ENCODE measurements around the gene MECP2. TPM values are rescaled to one million over a fixed set of nuclear protein-coding genes. Genes with fewer than 3 reads are reported as not detected.

MECP2 gene
- total RNA-seq, 3 donors from 2014 or later: 56.3 to 58.3 (median 57.8) TPM

DNA sequence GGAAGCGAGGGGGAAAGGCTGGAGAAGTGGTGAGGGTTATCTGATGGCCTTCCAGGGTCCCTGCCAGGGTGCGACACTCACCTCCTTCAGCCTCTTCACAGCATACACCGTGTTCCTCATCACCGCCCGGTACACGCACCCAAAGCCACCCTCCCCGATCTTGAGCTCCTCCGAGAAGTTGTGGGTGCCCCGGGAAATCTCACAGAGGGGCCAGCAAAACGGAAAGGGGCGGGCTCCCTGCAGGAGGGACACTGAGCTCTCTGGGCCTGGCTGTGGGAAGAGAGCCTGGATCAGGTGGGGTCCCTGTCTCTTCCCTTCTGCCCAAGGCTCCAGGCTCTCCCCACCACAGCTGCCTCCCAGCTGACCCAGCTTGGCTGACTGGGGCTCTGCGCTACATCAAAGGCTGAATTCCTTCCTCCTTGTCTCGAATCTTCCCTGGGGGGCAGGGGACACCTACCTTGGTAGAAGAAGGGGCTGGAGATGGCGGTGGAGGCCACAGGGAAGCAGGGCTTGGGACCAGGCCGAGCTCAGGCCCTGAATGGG is 78.9 kb downstream of the MECP2 start:
- Histone ChIP-seq H3K9me3 (no peaks in the 10 kb centered on the region), H3K27me3 (peaks cover 4 to 57% of the 10 kb centered on the region in 2 donors), H3K4me3 (peak overlapping the region; percentile 52 to 78 (median 62)), H3K27ac (peak overlapping the region; percentile 68 to 96), H3K36me3 (no peaks in the 10 kb centered on the region), H3K4me1 (no peaks in the 10 kb centered on the region)
- TF ChIP-seq, protein P1, sequence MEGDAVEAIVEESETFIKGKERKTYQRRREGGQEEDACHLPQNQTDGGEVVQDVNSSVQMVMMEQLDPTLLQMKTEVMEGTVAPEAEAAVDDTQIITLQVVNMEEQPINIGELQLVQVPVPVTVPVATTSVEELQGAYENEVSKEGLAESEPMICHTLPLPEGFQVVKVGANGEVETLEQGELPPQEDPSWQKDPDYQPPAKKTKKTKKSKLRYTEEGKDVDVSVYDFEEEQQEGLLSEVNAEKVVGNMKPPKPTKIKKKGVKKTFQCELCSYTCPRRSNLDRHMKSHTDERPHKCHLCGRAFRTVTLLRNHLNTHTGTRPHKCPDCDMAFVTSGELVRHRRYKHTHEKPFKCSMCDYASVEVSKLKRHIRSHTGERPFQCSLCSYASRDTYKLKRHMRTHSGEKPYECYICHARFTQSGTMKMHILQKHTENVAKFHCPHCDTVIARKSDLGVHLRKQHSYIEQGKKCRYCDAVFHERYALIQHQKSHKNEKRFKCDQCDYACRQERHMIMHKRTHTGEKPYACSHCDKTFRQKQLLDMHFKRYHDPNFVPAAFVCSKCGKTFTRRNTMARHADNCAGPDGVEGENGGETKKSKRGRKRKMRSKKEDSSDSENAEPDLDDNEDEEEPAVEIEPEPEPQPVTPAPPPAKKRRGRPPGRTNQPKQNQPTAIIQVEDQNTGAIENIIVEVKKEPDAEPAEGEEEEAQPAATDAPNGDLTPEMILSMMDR (IDR thresholded peaks at IDR 0.05): no peak
- TF ChIP-seq POLR2A (IDR thresholded peaks at IDR 0.05) (no peak), POLR2AphosphoS5 (IDR thresholded peaks at IDR 0.05) (no peak)
- no peak for DNase-seq (ENCODE audit: low spot score in 2 of 2)
- intact Hi-C loops (cut with DNase I; ENCODE audit: low total_unique reads): no loop called here

DNA sequence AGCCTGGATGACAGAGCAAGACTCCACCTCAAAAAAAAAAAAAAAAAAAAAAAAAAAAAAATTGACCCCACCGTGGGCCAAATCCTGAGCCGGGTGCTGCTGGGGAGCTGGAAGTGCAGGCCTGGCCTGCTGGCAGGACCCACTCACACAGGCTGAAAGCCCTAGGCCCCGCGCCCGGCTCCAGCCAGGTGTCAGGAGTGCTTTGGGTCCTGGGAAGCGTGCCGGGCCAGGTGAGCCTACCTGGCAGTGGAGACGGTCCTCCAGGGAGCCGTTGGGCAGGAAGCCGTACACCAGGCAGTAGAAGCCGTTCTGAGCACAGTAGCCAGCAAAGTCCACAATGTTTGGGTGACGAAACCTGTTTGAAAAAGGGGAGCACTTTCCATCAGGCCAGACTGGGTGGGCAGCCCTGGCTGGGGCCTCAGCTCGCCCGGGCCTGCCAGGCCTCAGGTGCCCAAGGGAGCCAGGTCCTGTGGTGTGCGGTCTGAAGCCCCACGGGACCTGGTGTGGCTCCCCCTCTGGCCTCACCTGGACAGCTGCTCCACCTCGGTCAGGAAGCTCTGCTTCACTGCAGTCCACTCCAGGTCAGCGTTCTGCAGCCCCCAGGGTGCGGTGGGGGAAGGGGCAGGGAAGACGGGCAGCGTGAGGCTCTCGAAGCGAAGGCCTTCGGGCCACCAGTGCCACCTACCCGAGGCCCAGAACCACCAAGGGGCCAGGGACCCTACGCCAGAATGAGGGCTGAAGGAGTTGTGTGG is 79.6 kb downstream of the MECP2 start:
- peak overlapping the region; percentile 52 to 78 (median 62) for H3K4me3 ChIP-seq
- intact Hi-C loops (cut with DNase I; ENCODE audit: low total_unique reads): no loop called here
- H3K36me3 ChIP-seq: no peaks in the 10 kb centered on the region
- DNase-seq (ENCODE audit: low spot score in 2 of 2): no peak
- H3K27ac ChIP-seq: peak overlapping the region; percentile 68 to 96
- H3K27me3 ChIP-seq: peaks cover 4 to 58% of the 10 kb centered on the region in 2 donors
- TF ChIP-seq POLR2AphosphoS5 (IDR thresholded peaks at IDR 0.05): no peak
- TF ChIP-seq, protein P1 (IDR thresholded peaks at IDR 0.05): no peak
- TF ChIP-seq POLR2A (IDR thresholded peaks at IDR 0.05): no peak
- H3K9me3 ChIP-seq: no peaks in the 10 kb centered on the region
- no peaks in the 10 kb centered on the region for H3K4me1 ChIP-seq

DNA sequence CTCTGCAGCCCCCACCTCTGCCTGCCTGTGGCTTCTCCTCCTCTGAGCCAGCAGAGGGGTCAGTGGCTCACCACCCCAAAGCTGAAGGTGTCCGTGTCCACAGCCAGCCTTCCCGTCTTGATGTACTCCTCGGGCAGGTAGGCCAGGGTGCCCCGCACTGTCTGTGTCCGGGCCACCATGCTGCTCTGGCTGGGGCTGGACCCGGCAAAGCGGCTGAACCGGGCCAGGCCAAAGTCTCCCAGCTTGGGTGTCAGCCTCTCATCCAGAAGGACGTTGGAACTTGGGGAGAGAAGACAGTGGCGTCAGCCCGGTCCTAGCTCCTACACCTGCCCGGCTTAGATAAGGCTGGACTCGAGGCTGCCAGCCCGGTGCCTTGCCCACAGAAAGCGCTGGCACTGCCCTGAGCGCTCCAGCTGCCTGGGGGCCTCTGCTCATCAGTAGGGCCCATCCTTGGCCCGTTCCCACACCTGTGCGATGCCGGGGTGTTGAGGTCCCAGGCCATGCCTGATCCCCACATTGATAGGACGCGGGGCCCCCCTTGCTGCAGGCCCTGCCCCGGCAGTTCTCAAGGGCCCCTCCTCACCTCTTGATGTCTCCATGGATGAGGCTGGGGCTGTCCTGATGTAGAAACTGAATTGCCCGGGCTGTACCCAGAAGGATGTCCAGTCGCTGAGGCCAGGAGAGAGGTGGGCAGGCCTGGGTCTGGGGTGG is 81.0 kb downstream of the MECP2 start:
- Histone ChIP-seq H3K4me1 (no peaks in the 10 kb centered on the region), H3K27ac (no peak overlapping the region), H3K9me3 (no peaks in the 10 kb centered on the region), H3K36me3 (no peaks in the 10 kb centered on the region), H3K4me3 (no peak overlapping the region), H3K27me3 (peaks cover 4 to 63% of the 10 kb centered on the region in 2 donors)
- DNase-seq (ENCODE audit: low spot score in 2 of 2): no peak
- intact Hi-C loops (cut with DNase I; ENCODE audit: low total_unique reads): no loop called here
- TF ChIP-seq POLR2A (IDR thresholded peaks at IDR 0.05) (no peak), POLR2AphosphoS5 (IDR thresholded peaks at IDR 0.05) (no peak)
- TF ChIP-seq, protein P1 (IDR thresholded peaks at IDR 0.05): no peak

DNA sequence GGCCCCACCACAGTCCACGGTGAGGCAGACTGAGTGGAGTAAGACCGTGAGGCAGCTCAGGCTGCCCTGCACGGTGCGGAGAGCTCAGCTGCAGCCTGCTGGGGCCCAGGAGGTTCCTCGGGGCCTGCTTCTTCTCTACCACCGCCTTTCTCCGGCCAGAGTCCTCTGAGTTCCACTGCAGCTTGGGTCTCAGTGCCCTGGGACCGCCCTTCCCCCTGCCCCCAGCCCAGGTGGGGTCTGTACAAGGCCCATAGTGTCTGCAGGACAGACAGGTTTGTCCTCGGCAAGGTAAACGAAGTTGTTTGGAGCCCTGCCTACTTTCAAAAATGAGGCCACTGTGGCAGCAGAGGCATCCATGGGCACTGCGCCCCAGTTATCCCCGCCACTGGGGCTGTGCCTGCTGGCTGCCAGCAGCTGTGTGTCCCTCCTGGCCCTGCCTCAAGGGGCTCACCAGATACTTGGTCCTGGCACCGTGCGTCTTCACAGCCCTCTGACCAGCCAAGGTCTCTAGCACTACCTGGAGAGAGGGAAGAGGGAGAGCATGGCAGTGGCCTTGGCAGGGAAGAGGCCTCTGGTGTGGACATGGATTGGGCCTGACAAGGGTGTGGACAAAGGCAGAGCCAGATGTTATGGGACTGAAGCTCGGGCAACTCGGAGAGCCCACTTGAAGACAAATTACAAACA is 81.8 kb downstream of the MECP2 start:
- TF ChIP-seq, protein P1 (IDR thresholded peaks at IDR 0.05): no peak
- TF ChIP-seq POLR2AphosphoS5 (IDR thresholded peaks at IDR 0.05) (no peak), POLR2A (IDR thresholded peaks at IDR 0.05) (no peak)
- Histone ChIP-seq H3K9me3 (no peaks in the 10 kb centered on the region), H3K4me1 (no peaks in the 10 kb centered on the region), H3K27ac (no peak overlapping the region), H3K27me3 (peaks cover 4 to 59% of the 10 kb centered on the region in 2 donors), H3K4me3 (no peak overlapping the region), H3K36me3 (no peaks in the 10 kb centered on the region)
- DNase-seq (ENCODE audit: low spot score in 2 of 2): no peak
- intact Hi-C loops (cut with DNase I; ENCODE audit: low total_unique reads): no loop called here

Measured in breast epithelium (tissue), 4 donors.